IMR-90 (cell line): Measurements from ENCODE around the gene TMEM117. TPM values are rescaled to one million over a fixed set of nuclear protein-coding genes. Genes with fewer than 3 reads are reported as not detected.

Experiments used
- ATAC-seq: fragments of 200-7000 bp; cut with Tn5 transposase; 2 replicates; pipeline ENCODE4 v1.9.1; 2020; ENCODE audit warnings: low read depth, mild to moderate bottlenecking, moderate library complexity
- BruUV-seq: library from RNA; stranded (reverse); fragments of 400-500 nt; replicated peaks from 2 replicates; lab custom pipeline; 2021; lab: Mats Ljungman, UMichigan
- CTCF ChIA-PET: fragments of 300-600 bp; formaldehyde crosslinking; extraction: SDS; loops from one replicate; lab custom pipeline; 2021; ENCODE audit warnings: antibody characterized with exemption; lab: Yijun Ruan, JAX
- POLR2A ChIA-PET: fragments of 300-600 bp; sonication (Branson Sonifier 250); formaldehyde crosslinking; loops from one replicate; lab custom pipeline; 2022; ENCODE audit warnings: antibody characterized with exemption; ENCODE audit not compliant: unreplicated experiment; lab: Charles Lee
- DNase-seq: peaks from one replicate; pipeline ENCODE4 v3.0.0; 2013
- H2AFZ ChIP-seq: replicated peaks from 2 replicates; pipeline ENCODE3; 2013; ENCODE audit warnings: low read length, mild to moderate bottlenecking; ENCODE audit not compliant: poor library complexity
- H2AK5ac ChIP-seq: 2 replicates; pipeline ENCODE4 v1.6.1; 2013; ENCODE audit warnings: low read depth, low read length, inconsistent platforms
- H2AK9ac ChIP-seq: replicated peaks from 2 replicates; pipeline ENCODE3; 2013; ENCODE audit warnings: mild to moderate bottlenecking, low read depth, low read length, moderate library complexity; ENCODE audit not compliant: poor library complexity
- H2BK120ac ChIP-seq: 2 replicates; pipeline ENCODE4 v1.6.1; 2013; ENCODE audit warnings: low read depth, low read length, inconsistent platforms
- H2BK15ac ChIP-seq: 3 replicates; pipeline ENCODE4 v1.6.1; 2013; ENCODE audit warnings: low read depth, low read length, inconsistent platforms
- H2BK20ac ChIP-seq: 2 replicates; pipeline ENCODE4 v1.6.1; 2013; ENCODE audit warnings: low read depth, mild to moderate bottlenecking, inconsistent platforms, low read length, moderate library complexity
- H2BK5ac ChIP-seq: 2 replicates; pipeline ENCODE4 v1.6.1; 2013; ENCODE audit warnings: mild to moderate bottlenecking, low read depth, low read length, inconsistent platforms; ENCODE audit not compliant: poor library complexity, severe bottlenecking
- H3K14ac ChIP-seq: replicated peaks from 2 replicates; pipeline ENCODE4 v1.6.1; 2013; ENCODE audit warnings: low read depth, low read length, inconsistent platforms
- H3K18ac ChIP-seq: 2 replicates; pipeline ENCODE4 v1.6.1; 2013; ENCODE audit warnings: low read depth, low read length, control low read depth
- H3K23ac ChIP-seq: 2 replicates; pipeline ENCODE4 v1.6.1; 2013; ENCODE audit warnings: low read depth, low read length, inconsistent platforms
- H3K27ac ChIP-seq: 2 replicates; pipeline ENCODE4 v1.5.1; 2013; ENCODE audit warnings: mild to moderate bottlenecking, control low read depth, low read length; ENCODE audit not compliant: insufficient read depth
- H3K27me3 ChIP-seq: 2 replicates; pipeline ENCODE4 v1.6.1; 2013; ENCODE audit warnings: low read length; ENCODE audit not compliant: control insufficient read depth, insufficient read depth
- H3K36me3 ChIP-seq: 2 replicates; pipeline ENCODE4 v1.6.1; 2013; ENCODE audit warnings: low read length, mixed read lengths; ENCODE audit not compliant: control insufficient read depth, insufficient read depth
- H3K4ac ChIP-seq: 2 replicates; pipeline ENCODE4 v1.6.1; 2013; ENCODE audit warnings: low read depth, low read length, inconsistent platforms
- H3K4me1 ChIP-seq: 2 replicates; pipeline ENCODE4 v1.6.1; 2013; ENCODE audit warnings: low read length, mixed read lengths; ENCODE audit not compliant: control insufficient read depth, insufficient read depth
- H3K4me2 ChIP-seq: 2 replicates; pipeline ENCODE4 v1.6.1; 2013; ENCODE audit warnings: low read depth, mild to moderate bottlenecking, control low read depth, low read length, moderate library complexity
- H3K4me3 ChIP-seq: 2 replicates; pipeline ENCODE4 v1.5.1; 2013; ENCODE audit warnings: low read depth, mild to moderate bottlenecking, control low read depth, low read length, moderate library complexity; ENCODE audit not compliant: insufficient read depth
- H3K56ac ChIP-seq: 2 replicates; pipeline ENCODE4 v1.6.1; 2013; ENCODE audit warnings: low read length, inconsistent platforms; ENCODE audit not compliant: insufficient read depth; ENCODE audit errors: extremely low read depth
- H3K79me1 ChIP-seq, 2 experiments: 2 replicates each; pipeline ENCODE4 v1.6.1; 2013; ENCODE audit warnings: low read length in 2 of 2, inconsistent platforms in 1 of 2, low read depth in 1 of 2
- H3K9ac ChIP-seq: 2 replicates; pipeline ENCODE4 v1.6.1; 2013; ENCODE audit warnings: low read depth, low read length, control low read depth
- H3K9me1 ChIP-seq: 2 replicates; pipeline ENCODE4 v1.6.1; 2013; ENCODE audit warnings: low read length, inconsistent platforms; ENCODE audit not compliant: insufficient read depth
- H3K9me3 ChIP-seq: 2 replicates; pipeline ENCODE4 v1.6.1; 2013; ENCODE audit warnings: low read length; ENCODE audit not compliant: control insufficient read depth, insufficient read depth
- H4K20me1 ChIP-seq: 2 replicates; pipeline ENCODE4 v1.6.1; 2013; ENCODE audit warnings: low read length, inconsistent platforms; ENCODE audit not compliant: insufficient read depth
- H4K5ac ChIP-seq: 2 replicates; pipeline ENCODE4 v1.6.1; 2013; ENCODE audit warnings: mild to moderate bottlenecking, low read depth, low read length, control low read depth
- H4K8ac ChIP-seq, 2 experiments: 2 replicates each; pipeline ENCODE4 v1.6.1; 2013; ENCODE audit warnings: low read depth in 2 of 2, low read length in 2 of 2, control low read depth in 1 of 2, inconsistent platforms in 1 of 2
- H4K91ac ChIP-seq: 2 replicates; pipeline ENCODE4 v1.6.1; 2013; ENCODE audit warnings: low read depth, low read length, inconsistent platforms; ENCODE audit not compliant: insufficient read depth
- BHLHE40 ChIP-seq: fragments of 150-350 bp; IDR thresholded peaks from 2 replicates; pipeline ENCODE4 v1.6.1; 2016; ENCODE audit warnings: mild to moderate bottlenecking, low read depth, low read length
- CEBPB ChIP-seq: IDR thresholded peaks from 2 replicates; pipeline ENCODE4 v1.6.1; 2012; ENCODE audit warnings: low read depth, low read length, improper control_type of control experiment
- MAZ ChIP-seq: IDR thresholded peaks from 2 replicates; pipeline ENCODE4 v1.6.1; 2012; ENCODE audit warnings: low read depth, mild to moderate bottlenecking, low read length, improper control_type of control experiment, moderate library complexity, borderline replicate concordance
- NFE2L2 ChIP-seq: fragments of 150-350 bp; IDR thresholded peaks from 2 replicates; pipeline ENCODE4 v1.6.1; 2016; ENCODE audit warnings: low read depth, mild to moderate bottlenecking, low read length
- WGBS, 2 experiments: methylation state at CpG; one replicate each; pipeline versions ENCODE4 v1.1.5 to v1.1.7; 2013; ENCODE audit warnings: missing lambda C conversion rate in 2 of 2; ENCODE audit not compliant: insufficient read length in 1 of 2; ENCODE audit errors: extremely low coverage in 2 of 2; 5-methylcytosine and 5-hydroxymethylcytosine counted together
- dilution Hi-C: fragments of 300-500 bp; cut with HindIII; formaldehyde crosslinking; loops from one replicate; pipeline ENCODE4 v1.14.3; 2018; ENCODE audit warnings: low sequenced_read_pairs; ENCODE audit not compliant: unreplicated experiment
- in situ Hi-C: fragments of 300-500 bp; cut with MboI; formaldehyde crosslinking; loops from 3 replicates; pipeline ENCODE4 v1.14.3; 2019; ENCODE audit warnings: low sequenced_read_pairs, inconsistent platforms, mixed read lengths
- intact Hi-C: fragments of 100-400 bp; cut with micrococcal nuclease; formaldehyde crosslinking; loops from 2 replicates; pipeline ENCODE4 v1.10.0; 2022
- polyA plus RNA-seq, 3 experiments: library from polyadenylated mRNA; depleted of rRNA; stranded (reverse); fragments of >200 nt; gene quantifications; 2 replicates each; pipeline ENCODE4 v1.2.3, GENCODE V29; 2012; ENCODE audit warnings: low replicate concordance in 1 of 3
- total RNA-seq: library from RNA; depleted of rRNA; stranded (reverse); fragments of >200 nt; gene quantifications from 2 replicates; pipeline ENCODE4 v1.2.3, GENCODE V29; 2012
- TF ChIP-seq, protein P1 (sequence below): fragments of 150-350 bp; IDR thresholded peaks from 2 replicates; pipeline ENCODE4 v1.6.1; 2016; ENCODE audit warnings: low read depth, mild to moderate bottlenecking, low read length, moderate library complexity, borderline replicate concordance

Gene TMEM117
- total and polyA plus RNA-seq, 2 of the 4 experiments (the other 2 are of a cell fraction): 8.7 to 21.0 TPM

DNA sequence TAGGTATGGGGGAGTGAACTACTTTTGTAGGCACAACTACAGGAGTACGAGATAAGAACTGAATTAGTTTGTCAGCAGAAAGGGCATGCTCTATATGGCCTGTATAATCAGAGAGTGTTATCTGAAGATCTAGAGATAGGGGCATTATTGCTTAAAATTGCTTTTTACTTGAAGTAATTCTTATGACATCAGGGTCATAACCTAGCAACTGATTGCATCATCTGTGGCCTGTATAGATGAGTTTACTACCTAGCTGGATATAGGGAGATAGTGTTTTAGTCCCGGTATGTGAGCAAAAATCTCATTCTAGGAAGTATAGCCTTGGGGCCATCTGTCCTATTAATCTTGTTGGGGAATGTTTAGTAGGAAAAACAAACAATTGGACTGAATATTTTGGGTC, 142.7 kb downstream of the TMEM117 start:
- in situ Hi-C loops: no loop called here

More for the DNA sequence above, 142.7 kb downstream of the TMEM117 start:
- H3K79me1 ChIP-seq: no peaks in the 10 kb centered on the region
- no peak overlapping the region for H2BK20ac ChIP-seq
- H2BK15ac ChIP-seq: no peak overlapping the region
- dilution Hi-C loops (no loop called here), intact Hi-C loops (no loop called here)
- H4K20me1 ChIP-seq: no peaks in the 10 kb centered on the region
- no peak overlapping the region for H2BK5ac ChIP-seq
- H3K4me3 ChIP-seq: no peak overlapping the region
- no peak overlapping the region for H2AFZ ChIP-seq
- no peak overlapping the region for H3K27ac ChIP-seq
- H3K4me1 ChIP-seq: no peaks in the 10 kb centered on the region
- H3K36me3 ChIP-seq: no peaks in the 10 kb centered on the region
- no peaks in the 10 kb centered on the region for H3K9me1 ChIP-seq
- CTCF ChIA-PET: interaction anchor here (1.3 kb wide), 1 partner anchor 9 kb away, joined by 4 read pairs; no protein-coding TSS in a partner anchor
- H2BK120ac ChIP-seq: no peak overlapping the region
- H2AK5ac ChIP-seq: no peak overlapping the region
- no peak overlapping the region for H3K4ac ChIP-seq
- H4K91ac ChIP-seq: no peak overlapping the region
- H3K9me3 ChIP-seq: no peaks in the 10 kb centered on the region
- ATAC-seq: no peak
- no peak overlapping the region for H3K23ac ChIP-seq
- no peak for DNase-seq
- no peak overlapping the region for H3K9ac ChIP-seq
- H4K5ac ChIP-seq: no peak overlapping the region
- 86% methylated on average over 1 of the region's 2 CpGs; no CpG with 5 or more reads in 1 of the 2 experiments for WGBS, 2 experiments
- H4K8ac ChIP-seq: no peak overlapping the region
- TF ChIP-seq MAZ (no peak), BHLHE40 (no peak), NFE2L2 (no peak), CEBPB (peak; percentile 58)
- TF ChIP-seq, protein P1, sequence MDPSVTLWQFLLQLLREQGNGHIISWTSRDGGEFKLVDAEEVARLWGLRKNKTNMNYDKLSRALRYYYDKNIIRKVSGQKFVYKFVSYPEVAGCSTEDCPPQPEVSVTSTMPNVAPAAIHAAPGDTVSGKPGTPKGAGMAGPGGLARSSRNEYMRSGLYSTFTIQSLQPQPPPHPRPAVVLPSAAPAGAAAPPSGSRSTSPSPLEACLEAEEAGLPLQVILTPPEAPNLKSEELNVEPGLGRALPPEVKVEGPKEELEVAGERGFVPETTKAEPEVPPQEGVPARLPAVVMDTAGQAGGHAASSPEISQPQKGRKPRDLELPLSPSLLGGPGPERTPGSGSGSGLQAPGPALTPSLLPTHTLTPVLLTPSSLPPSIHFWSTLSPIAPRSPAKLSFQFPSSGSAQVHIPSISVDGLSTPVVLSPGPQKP: no peak
- no peak overlapping the region for H3K56ac ChIP-seq
- POLR2A ChIA-PET: no interaction called here
- H3K4me2 ChIP-seq: no peak overlapping the region
- no peak overlapping the region for H2AK9ac ChIP-seq
- H3K14ac ChIP-seq: no peak overlapping the region
- BruUV-seq: no TSS peak
- H3K27me3 ChIP-seq: no peaks in the 10 kb centered on the region
- no peak overlapping the region for H3K18ac ChIP-seq
